GM18499 (cell line): ENCODE data around the gene NME4.
"Not testable (repeated sequence)": the region's sequence is repeated elsewhere in the genome, so short reads cannot be mapped to it uniquely, and the experiment has no call there.

Source experiments
- ATAC-seq: cut with Tn5 transposase; IDR thresholded peaks from one replicate; pipeline ENCODE4 v1.9.1; 2021; ENCODE audit warnings: moderate number of reproducible peaks; ENCODE audit not compliant: insufficient read depth, unreplicated experiment

The NME4 gene

GRCh38 chr16:397135-397661, at the start of gene NME4:
TSS of gene NME4 (plus strand) at chr16:397199. CDS start at chr16:397223, 24 bp downstream.
- ATAC-seq, result no peak

GRCh38 chr16:347203-347602, 49.8 kb upstream of the NME4 start:
- no peak for ATAC-seq

GRCh38 chr16:348495-348894, 48.5 kb upstream of the NME4 start:
- ATAC-seq, result not testable (repeated sequence)

- no peak for ATAC-seq
These were observed 47.8 kb upstream of the NME4 start for GRCh38 chr16:349211-349610.

GRCh38 chr16:350203-350602, 46.8 kb upstream of the NME4 start:
- ATAC-seq, result no peak

GRCh38 chr16:351804-352520, 45.0 kb upstream of the NME4 start:
- ATAC-seq, result no peak

- ATAC-seq, result no peak
These were observed 44.2 kb upstream of the NME4 start, which contains the start of gene AXIN1 for GRCh38 chr16:352547-353403. TSS of gene AXIN1 (minus strand) at chr16:352723. CDS start at chr16:347025, 5,698 bp downstream.

GRCh38 chr16:353404-354290, 43.4 kb upstream of the NME4 start:
- ATAC-seq, result no peak

GRCh38 chr16:354291-354881, 42.6 kb upstream of the NME4 start:
- no peak for ATAC-seq

- ATAC-seq, result no peak
These were observed 42.0 kb upstream of the NME4 start for GRCh38 chr16:354971-355461.

GRCh38 chr16:356741-357140, 40.3 kb upstream of the NME4 start:
- ATAC-seq, result no peak

GRCh38 chr16:359067-359763, 37.8 kb upstream of the NME4 start:
- no peak for ATAC-seq

GRCh38 chr16:359871-360697, 36.9 kb upstream of the NME4 start:
- ATAC-seq, result no peak

GRCh38 chr16:360698-361336, 36.2 kb upstream of the NME4 start:
- ATAC-seq, result no peak

- ATAC-seq, result no peak
These were observed 35.6 kb upstream of the NME4 start for GRCh38 chr16:361341-361871.

GRCh38 chr16:361872-362701, 34.9 kb upstream of the NME4 start:
- ATAC-seq, result no peak

- ATAC-seq, result not testable (repeated sequence)
These were observed 34.3 kb upstream of the NME4 start for GRCh38 chr16:362702-362999.
